GM18868 (cell line): ENCODE measurements around the gene RBM18.

Experiments
- ATAC-seq: cut with Tn5 transposase; IDR thresholded peaks from one replicate; pipeline ENCODE4 v1.9.1; 2021; ENCODE audit warnings: mild to moderate bottlenecking, moderate library complexity; ENCODE audit not compliant: unreplicated experiment

Gene RBM18

DNA sequence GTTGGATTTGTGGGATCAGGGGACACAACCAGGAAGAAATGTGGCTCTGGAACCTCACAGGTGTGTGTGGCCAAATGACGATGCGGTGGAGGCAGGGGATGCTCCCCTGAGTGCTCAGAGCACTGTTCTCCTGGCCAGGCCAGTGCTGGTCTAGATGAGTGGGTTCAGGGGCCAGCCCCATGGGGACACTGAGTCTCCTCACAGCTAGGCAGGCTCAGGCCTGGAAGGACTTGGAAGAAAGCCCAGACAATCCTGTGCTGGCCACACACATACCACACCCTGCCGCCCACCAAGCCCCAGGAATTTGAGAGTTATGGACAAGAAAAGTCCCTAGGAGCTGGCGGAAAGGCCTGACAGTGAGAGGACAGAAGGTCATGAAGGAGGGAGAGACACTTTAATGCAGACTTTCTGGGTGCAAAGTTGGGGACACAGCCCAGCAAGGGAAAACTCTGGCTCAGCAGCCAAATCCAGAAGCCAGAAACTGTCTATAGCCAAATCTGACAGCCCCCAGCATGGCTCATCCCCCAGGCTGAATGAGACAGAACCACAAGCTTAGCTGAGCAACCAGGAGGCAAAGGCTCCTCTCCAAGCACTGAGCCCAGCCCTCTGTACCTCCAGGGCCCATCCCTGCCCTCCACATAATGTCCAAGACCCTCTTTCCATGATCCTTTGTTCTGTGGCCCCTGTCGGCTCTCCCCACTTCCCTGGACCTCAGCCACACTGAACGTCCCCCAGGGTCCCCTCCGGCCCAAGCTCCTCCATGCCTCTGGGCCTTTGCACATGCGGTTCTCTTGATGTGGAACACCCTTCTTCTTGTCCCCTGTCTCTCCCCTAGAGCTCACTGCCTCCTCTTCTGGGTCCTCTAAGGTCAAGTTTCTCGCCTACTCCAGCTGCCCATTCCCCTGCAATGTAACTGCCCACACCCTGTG lies 58.3 kb downstream of the RBM18 start:
- no peak for ATAC-seq

DNA sequence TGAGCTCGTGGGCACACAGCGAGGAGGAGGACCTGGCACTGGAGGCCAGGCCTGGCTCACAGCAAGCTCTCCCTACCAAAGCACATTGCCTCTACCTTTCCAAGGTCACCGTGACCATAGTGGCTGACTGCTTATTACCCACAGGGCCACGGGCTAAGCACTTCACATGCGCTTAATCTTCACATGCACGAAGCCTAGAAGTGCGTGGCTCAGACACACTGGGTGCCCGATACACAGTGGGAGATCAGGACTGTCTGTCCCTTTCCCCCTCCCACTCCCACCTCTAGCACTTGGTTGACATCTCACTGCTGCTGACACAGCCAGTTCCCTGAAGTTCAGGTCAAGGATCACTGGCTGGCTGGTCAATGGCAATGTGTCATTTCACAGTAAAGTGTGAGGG lies 59.5 kb downstream of the RBM18 start:
- no peak for ATAC-seq

DNA sequence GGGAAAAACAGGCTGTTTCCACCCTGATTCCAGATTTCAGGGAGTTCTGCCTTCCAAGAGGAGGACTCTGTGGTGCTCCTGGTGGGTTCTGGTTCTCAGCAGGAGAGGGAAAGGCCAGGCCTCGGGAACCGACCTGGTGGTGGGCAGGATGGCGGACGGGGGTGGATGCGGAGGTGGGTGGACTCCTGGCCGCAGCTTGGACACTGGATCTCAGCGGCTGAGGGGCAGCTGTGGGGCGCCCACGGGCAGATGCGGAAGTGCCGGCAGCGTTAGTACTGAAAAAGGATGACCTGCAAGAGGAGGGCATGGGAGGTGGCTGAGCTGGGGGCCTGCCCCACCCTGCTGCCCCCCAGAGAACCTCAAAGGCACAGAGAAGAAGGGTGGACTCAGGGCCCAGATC lies 60.1 kb downstream of the RBM18 start:
- ATAC-seq: no peak

DNA sequence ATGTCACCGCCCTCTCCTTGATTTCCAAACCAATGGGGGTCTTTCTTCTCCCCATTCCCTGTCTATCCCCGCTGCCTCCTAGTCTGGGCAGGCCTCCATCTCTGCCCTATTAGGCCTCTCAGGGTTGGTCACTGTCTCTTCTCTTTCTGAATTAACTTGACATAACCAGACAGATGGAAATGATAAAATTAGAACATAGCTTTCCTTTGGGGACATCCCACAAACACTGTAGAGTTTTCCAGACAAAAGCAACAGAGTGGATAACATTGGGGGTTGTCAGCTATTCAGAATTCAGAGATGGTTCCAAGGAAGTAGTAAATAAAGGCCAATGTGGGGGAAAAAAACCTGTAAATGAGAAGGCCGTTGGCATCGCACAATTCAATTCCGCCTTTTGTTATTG lies 60.6 kb downstream of the RBM18 start:
- ATAC-seq: no peak

DNA sequence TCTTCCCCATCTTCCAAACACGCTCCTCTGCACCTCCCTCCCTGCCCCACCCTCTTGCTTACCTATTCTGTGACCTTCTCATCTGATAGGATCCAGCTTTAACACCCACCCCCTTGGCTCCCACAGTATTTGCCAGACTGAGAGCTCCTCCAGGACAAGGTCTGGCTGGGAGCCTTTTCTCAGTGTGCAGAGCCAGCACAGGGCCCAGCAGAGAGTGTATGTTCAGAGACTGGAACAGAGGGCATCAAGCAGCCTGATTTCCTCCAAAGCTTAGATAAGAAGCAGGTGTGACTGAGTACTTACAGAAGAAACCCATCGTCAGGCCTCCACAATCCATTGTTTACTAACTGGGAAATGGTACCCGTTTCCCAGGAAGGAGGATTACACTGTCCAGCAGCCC lies 62.5 kb downstream of the RBM18 start:
- no peak for ATAC-seq

DNA sequence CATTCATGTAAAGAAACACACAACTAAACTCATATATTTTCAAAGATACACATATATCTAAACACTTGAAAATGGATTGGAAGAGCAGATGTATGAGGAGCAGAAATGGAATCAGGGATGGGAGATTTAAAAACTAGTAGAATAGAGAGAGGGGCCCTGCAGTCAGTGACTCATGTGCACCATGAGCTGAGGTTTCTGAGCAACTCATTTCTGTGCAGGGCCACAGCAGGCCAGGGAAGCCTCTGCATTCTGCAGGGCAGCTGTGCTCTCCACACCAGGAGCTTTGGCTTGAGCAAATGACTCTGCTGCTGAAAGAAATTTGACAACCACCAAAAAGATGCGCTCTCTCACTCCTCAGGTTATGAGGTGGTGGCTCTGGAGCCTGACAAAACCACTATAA lies 63.0 kb downstream of the RBM18 start:
- no peak for ATAC-seq

DNA sequence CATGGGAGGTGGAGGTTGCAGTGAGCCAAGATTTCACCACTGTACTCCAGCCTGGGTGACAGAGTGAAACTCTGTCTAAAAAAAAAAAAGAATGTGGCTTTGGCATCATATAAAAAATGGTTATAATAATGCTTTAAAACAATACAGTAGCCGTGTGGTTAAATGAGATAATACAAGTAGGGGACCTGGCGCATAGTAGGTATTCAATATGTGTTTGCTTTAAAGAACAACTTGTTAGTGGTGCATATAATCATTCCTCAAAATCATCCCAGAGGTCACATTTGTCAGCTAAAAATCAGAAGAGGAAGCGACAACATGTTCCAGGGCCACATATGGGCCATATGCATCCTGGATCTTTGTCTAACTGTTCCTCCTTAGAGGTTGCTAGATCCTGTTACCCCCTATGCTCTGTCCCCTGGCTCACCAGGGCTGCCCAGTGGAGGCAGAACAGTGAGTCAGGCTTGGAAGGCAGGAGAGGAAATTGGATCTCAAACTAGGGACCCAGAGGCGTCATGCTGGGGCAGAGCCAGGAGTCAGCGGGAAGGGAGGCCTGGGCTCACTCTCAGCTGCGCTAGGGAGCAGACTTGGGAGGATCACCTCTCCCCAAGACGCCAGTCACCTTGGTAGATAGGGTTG lies 63.6 kb downstream of the RBM18 start:
- no peak for ATAC-seq

DNA sequence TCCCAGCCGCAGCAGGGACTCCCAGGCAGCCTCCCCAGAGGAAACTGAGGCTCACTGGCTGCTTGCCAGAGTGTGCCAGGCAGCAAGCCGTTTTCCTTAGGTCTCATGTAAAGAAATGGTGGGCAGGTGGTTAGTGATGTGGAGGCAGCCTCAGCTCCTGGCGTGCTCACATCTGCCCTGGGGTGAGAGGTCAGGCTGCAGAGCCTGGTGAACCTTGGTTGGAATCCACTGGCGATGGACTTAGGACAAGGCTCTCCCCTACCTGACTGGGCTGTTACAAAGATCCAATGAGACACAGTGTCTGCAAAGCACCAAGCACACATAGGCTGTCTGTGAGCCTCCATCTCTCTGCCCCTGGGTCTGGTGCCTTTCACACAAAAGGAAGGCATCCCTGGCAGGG lies 66.8 kb downstream of the RBM18 start:
- no peak for ATAC-seq

DNA sequence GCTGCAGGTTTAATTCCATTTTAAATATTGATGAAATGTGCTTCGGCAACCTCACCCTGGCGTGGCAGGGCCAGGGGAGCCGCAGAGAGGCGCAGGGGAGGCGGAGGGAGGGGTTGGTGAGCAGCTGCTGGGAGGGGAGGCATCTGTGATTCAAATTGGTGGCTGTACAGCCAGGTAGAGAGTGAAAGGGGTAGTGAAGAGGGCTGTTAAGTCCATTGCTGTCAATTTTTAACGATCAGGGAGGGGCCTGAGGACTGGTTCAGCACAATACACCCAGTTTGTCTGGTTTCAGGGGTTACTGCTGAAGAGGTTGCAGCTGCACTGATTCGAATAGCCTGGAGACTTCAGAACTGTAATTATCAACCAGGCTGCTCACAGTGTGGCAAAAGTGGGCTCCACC lies 67.2 kb downstream of the RBM18 start:
- no peak for ATAC-seq

DNA sequence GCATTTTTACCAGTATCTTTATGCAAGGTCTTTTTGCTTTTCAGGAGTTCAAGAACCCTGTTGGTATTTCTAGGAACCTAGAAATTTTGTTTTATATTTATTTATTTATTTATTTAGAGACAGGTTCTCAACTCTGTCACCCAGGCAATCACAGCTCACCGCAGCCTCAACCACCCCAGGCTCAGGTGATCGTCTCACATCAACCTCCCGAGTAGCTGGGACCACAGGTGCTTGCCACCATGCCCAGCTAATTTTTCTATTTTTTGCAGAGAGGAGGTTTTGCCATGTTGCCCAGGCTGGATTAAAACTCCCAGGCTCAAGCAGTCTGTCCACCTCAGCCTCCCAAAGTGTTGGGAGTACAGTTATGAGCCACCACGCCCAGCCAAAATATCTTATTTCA lies 68.8 kb downstream of the RBM18 start:
- no peak for ATAC-seq

DNA sequence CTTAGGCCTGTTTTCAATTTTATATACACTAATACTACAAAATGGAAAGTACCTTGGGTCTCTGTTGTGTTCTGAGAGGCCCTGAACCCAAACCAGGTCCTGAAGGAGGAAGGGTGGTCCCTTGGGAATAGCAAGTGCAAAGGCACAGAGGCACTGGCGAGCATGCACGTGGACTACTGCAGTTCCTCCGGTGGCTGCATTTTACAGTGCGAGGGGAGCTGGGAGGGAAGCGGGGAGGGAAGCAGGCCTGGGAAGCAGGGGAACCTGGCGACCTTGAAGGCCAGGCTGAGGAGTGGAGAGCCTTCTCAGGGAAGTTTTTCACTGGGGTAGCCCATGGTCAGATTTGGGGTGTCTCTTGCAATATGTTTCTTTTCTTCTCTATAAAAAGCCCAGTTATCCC lies 71.0 kb downstream of the RBM18 start:
- no peak for ATAC-seq

DNA sequence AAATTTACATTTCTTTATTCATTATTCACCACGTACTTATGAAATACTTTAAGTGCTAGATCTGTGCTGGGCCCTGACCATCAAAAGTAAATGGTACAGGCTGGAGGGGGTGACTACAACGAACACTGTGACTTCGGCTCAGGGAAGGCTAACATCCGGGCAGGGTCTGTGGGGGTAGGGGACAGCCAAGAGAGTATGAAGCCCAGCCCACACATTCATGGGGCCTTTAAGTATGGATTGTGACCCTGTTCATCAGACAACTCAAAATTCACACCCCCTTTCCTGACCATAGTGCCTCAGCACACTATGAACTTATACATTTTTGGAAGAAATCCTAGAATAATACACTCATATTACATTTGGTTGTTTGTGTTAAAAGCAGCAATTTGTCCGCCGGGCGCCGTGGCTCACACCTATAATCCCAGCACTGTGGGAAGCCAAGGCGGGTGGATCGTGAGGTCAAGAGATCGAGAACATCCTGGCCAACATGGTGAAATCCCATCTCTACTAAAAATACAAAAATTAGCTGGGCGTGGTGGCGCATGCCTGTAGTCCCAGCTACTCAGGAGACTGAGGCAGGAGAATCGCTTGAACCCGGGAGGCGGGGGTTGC lies 71.6 kb downstream of the RBM18 start:
- ATAC-seq: no peak

DNA sequence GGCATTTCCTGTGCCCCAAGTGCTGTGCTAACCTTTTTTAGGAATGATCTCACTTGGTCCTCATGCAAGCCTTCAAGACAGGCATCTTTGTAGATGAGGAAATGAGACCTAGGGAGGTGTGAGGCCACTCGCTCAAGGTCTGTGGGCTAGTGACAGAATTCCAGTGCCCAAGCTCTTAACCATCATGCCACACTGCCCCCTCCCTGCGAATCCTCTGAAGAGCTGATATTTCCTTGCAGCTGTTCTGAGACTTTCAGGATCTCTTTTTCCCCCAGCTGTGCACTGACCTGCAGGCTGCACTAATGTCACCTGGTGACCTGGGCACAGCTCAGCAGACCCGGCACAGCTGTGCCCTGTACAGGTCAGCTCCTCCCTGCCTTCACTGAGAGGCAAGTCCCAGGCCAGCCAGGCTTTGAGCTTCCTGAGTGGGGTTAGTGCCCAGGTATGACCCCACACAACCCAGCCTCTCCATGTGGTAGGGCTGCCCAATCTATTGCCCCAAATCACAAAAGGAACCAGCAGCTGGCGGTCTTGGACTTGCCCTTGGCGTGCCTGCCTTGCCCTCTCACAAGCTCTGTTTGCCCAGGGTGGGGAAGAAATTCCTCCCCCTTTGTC lies 72.3 kb downstream of the RBM18 start:
- no peak for ATAC-seq

DNA sequence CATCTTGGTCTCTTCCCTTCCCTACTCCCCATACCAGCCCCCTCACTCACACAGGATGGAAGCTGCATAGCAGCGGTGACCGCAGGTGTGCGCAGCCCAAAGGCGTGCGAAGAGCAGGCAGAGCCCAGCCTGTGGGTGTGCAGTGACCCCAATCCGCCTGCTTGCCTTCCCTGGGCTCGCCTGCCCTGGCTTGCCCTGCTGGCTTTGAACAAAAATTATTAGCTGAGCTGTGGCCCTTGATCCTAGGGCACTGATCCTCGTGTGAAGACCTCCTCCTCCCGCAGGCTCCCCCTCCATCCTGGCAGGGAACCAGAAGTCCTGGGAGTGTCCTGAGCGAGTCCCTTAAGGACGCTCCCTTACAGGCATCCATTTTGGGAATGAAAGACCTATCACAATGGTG lies 73.1 kb downstream of the RBM18 start:
- no peak for ATAC-seq

DNA sequence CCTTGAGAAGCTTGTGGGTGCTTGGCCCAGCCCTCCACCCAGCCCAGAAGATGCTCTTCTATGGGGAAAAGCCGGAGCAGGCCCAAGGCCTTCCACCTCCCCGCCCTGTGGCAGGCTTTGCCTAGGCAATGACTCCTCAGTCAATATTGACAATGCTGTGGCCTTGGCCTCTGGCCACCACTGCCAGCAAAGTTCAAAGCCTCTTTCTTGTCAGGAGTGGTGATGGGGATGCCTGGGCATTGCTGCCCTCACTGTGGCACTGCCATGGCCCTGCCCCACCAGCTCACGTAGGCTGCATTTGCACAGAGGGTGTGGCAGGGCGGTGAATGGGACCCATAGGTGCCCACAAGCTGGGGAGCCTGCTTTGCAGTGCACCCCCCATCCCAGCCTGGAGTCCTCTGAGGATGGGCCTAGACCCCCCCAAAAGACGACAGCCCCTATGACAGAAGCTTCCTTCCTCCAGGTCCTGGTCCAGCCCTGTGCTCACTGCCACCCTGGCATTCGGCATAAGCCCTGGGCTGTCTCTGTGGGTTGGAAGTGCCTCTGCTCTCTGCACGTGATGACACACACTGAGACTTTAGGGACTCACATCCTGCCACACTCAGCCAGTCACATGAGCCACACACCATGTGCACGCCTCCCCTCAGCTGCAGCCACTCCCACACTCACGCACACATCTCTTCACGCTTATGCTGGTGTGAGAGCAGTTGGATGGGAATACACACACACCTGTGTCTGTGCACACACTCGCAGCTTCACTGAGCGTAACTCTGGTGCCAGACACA lies 73.9 kb downstream of the RBM18 start:
- ATAC-seq: no peak

DNA sequence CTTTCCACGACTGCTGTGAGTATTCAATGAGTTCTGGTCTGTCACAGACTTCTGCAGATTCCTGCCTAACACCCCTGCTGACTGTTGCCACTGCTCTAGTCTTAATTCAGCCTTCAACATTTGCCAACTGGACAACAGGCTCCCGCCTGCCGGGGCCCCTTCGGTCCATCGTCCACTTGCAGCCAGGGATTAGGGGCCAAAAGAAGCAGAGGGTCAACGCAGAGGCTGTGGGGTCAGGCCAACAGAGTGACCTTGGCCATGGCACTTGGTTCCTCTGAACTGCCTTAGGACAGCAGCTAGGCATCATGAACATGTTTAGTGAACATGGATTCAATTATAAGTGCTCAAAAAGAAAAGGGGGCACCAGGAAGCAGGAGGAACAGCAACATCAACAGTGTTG lies 76.3 kb downstream of the RBM18 start:
- no peak for ATAC-seq
